Midbrain (tissue), 1 donor: ENCODE results near the gene HHATL.
"Not testable (repeated sequence)": the region's sequence is repeated elsewhere in the genome, so short reads cannot be mapped to it uniquely, and the experiment has no call there.

ENCODE experiments used
- DNase-seq: peaks from one replicate; lab custom pipeline; 2025; lab: John Stamatoyannopoulos, UW

Gene HHATL

DNA sequence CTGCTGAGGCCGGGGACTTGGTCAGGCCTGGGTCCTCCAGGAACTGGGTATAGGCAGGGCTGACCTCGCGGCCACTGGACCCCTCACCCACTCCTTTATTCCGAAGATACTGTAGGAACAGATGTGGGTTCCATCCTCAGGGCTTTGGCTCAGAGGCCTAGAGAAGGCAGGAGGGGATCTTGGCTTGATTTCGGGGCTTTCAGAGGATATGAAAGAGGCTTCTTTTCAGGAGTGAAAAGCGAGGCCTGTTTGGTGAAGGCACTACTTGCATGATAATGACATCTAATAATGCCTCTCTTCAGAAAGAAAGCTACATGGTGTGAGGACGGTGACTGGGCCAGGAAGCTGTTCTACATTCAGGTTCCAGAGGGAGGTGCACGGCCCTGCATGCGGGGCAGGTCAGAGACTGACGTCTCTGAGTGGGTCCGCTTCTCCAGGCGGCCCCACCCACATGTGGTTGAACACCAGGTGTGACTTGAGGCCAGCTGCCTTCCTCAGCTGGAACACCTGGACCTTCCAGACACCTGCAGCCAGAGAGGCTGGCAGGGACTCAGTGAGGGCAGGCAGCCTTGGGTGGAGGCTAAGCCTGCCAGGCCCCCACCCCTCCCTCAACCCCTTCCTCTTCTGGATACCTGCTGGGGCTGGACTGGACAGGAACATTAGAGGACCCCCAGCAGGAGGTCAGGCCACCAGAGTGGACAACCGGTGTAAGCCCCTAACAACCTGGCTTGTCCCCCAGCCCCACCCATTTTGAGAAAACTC lies 31.1 kb upstream of the HHATL start:
- DNase-seq = peak; percentile 94

- DNase-seq = peak; percentile 60
Observed at GRCh38 chr3:42732829-42733459, 30.3 kb upstream of the HHATL start.

DNA sequence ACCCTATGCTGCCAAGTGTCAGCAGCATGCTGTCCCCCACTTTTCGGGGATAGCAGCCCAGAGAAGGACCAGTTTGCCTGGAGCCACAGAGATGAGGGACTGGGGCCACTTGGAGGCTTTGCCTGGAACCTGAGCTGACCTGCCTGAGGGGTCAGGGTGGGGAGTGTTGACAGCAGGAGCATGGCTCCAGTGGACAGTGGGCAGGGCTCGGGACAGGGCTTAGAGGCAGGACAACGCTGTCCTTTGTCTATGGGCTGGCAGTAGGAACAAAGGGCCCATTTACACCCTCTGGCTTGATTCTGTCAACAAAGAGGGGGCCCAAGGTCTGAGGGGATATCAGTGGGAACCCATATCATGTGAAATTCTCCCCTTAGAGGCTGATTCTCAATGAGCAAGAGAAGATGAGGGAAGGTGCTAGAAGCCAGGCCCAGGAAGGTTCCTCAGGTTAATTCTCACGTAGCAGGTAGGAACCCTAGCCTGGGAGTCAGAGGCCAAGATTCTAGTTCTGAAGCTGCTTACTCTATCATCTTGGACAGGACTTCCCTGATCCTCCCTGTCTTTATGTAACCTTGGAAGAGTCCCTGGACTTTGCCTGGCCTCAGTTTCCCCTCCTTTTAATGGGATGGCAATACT lies 29.7 kb upstream of the HHATL start:
- peak; percentile 91 for DNase-seq

DNA sequence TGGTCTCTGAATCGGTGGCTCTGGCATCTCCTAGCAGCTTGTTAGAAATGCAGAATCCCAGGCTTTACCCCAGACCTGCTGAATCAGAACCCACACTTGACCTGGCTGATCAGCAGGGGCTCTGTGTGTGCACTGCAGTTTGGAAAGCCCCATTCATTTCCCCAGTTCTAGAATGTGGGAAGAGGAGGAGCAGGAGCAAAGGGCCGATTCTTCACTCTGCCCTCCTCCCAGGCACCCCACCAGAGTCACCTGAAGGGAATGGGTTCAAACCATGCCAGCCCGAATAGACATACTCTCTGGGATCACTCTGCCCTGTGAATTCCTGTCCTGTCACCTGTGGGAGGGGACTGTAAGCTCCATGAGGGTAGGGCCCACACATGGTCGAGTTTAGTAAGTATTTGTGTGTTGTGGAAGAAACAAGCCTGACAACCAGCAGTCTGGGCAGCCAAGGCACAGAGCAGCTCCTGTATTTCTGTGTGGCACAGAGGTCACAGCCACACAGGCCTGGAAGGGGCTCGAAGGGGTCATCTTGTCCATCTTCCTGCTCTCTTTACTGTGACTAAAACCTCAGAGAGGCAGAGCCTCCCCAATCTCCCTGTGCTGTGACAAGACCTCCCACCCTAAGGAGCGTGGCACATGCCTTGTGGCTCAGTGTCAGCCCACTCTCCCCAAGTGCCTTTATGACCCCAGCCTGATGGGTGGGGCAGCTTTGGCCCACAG lies 29.0 kb upstream of the HHATL start:
- no peak for DNase-seq

GRCh38 chr3:42730706-42731420 lies 28.3 kb upstream of the HHATL start:
- DNase-seq = no peak

DNA sequence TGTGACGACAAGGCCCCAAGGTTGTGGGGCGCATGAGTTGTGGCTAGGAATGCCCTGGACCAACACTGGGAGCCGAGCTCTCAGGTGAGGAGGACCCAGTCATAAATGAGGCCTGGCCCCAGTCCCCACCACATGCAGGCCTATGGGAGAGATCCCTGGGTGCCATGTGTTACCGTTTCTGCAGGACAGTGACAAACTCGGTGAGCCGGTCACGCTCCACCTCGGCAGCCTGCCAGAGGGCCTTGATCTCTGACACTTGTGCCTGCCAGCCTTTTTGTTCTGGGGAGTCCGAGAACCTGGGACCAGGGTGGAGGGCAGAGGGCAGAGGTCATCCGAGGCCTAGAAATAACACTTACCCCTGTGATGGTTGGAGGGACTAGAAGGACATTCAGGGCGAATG lies 27.7 kb upstream of the HHATL start:
- no peak for DNase-seq

GRCh38 chr3:42729404-42730145 lies 27.0 kb upstream of the HHATL start:
- no peak for DNase-seq

GRCh38 chr3:42728668-42729364 lies 26.2 kb upstream of the HHATL start:
- no peak for DNase-seq

GRCh38 chr3:42728056-42728455 lies 25.5 kb upstream of the HHATL start:
- DNase-seq = peak; percentile 54

- DNase-seq = peak; percentile 70
Observed at GRCh38 chr3:42725454-42725853, 22.9 kb upstream of the HHATL start.

DNA sequence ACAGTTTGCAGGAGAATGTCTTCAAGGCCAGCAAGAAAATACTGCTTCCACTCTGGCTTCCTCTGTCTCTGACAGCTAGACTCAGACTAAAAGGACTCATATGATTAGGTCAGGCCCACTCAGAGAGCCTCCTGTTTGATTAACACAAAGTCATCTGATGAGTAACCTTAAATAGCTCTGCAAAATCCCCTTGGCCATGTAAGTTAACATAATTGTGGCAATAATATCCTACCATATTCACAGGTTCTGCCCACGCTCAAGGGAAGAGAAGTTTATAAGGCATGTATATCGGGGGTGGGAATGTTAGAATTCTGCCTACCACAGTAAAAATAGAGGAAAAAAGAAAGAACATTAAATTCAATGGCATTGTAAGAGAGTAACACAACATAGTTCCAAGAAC lies 20.6 kb upstream of the HHATL start:
- no peak for DNase-seq

DNA sequence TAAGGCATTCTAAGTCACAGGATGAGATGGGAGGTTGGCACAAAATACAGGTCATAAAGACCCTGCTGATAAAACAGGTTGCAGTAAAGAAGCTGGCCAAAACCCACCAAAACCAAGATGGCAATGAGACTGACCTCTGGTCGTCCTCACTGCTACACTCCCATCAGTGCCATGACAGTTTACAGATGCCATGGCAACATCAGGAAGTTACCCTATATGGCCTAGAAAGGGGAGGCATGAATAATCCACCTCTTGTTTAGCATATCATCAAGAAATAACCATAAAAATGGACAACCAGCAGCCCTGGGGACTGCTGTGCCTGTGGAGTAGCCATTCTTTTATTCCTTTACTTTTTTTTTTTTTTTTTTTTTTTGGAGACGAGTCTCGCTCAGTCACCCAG lies 19.8 kb upstream of the HHATL start:
- DNase-seq = not testable (repeated sequence)

DNA sequence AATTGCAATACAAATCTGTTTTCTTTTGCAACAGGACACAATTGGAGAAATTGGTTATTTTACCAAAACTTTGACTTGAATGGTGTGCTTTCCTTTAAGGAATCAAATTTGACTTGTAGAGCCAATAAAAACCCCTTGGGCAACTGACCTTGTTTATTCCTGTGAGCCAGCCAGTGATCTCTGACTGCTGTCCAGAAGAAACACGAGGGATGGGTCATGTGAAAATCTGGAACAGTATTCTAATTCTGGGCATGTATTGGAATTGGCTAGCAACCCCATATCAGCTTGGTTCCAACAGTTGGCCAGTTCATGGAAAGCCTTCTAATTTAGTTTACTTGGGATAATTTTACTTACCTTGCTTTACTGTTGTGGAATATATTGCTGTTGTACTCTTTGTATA lies 19.1 kb upstream of the HHATL start:
- peak; percentile 91 for DNase-seq

DNA sequence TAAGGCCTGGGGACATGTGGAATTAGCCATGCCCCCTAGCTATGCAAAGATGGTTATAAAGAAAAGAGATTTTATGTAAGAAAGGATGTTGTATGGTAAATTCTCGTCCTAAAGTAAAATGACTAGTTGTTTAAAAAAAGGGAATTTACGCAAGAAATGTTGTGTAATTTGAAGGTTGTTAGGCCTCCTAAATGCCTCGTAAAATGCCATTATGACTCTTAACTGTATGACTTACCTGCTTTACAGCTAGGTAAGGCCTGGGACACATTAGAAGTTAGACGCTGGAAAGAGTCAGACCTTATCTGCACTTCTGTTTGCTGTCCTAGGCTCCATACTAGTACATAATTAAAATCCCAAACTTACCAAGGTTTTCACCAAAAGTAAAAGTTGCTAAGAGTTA lies 17.5 kb upstream of the HHATL start:
- no peak for DNase-seq

DNA sequence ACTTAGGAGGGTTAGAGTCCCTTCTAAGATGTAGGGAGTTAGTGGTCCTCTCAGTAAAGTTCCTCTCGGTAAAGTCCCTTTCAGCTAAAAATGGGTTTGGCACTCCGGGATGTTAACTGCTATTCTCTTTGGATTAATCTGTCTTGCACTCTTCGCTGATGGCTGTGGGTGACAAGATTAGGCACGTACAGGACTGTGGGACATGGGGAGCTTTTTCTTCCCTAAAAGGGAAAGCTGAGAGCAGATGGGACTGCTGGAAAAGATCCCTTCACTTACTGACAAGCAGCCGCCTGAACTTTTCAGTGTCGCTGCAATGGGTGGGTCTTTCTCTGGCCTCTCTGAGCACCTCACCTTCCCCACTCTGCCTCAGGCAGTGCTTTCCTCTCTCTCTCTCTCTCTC lies 16.4 kb upstream of the HHATL start:
- DNase-seq = no peak

GRCh38 chr3:42718338-42718737 lies 15.7 kb upstream of the HHATL start:
- DNase-seq = no peak

GRCh38 chr3:42717306-42717705 lies 14.7 kb upstream of the HHATL start:
- DNase-seq = no peak

DNA sequence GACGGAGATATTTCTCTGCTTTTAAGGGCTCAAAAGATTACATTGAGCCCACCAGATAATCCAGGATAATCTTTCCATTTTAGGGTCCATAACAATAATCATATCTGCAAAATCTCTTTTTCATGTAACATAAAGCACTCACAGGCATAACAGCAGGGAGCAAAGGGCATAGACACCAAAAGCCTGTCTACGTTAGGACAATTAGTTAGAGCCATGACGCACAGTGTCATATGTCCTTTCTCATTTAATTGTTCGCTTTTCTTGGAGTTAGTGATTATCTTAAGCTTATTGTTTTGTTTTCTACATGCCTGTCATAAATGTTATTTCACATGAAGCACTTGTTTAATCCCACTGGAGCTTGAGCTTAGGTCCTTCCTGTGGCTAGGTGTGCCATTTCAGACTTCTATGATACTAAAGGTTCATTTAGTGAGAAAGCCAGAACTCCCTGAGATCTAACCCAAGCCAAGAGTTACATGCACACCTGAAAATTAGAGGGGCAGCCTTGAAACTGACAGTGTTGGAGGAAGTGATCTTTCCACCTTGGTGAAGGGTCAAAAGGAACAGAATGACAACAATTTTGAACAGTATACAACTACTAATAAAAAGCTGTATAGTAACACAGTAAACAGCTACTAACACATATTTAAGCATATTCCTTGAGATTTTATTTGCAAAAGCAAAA lies 11.7 kb upstream of the HHATL start:
- DNase-seq = no peak

GRCh38 chr3:42713747-42714146 lies 11.1 kb upstream of the HHATL start:
- no peak for DNase-seq
